Skeletal muscle tissue (tissue), 4 donors: ENCODE data around the gene GSDME. TPM values are rescaled to one million over a fixed set of nuclear protein-coding genes. Genes with fewer than 3 reads are reported as not detected.

ENCODE experiments used
- H3K27ac ChIP-seq: one replicate; pipeline ENCODE4 v1.7.0; 2013; ENCODE audit warnings: mild to moderate bottlenecking, low read depth, low read length, inconsistent platforms
- H3K27me3 ChIP-seq, 3 donors: one replicate each; pipeline ENCODE4 v1.7.0; 2013; ENCODE audit warnings: low read length in 3 of 3; ENCODE audit not compliant: control insufficient read depth in 3 of 3, insufficient read depth in 3 of 3
- H3K36me3 ChIP-seq, 3 donors: one replicate each; pipeline ENCODE4 v1.7.0; 2013; ENCODE audit warnings: low read length in 3 of 3; ENCODE audit not compliant: control insufficient read depth in 3 of 3, insufficient read depth in 3 of 3
- H3K4me1 ChIP-seq, 3 donors: one replicate each; pipeline ENCODE4 v1.7.0; 2013; ENCODE audit warnings: low read length in 3 of 3, mild to moderate bottlenecking in 3 of 3; ENCODE audit not compliant: control insufficient read depth in 3 of 3, insufficient read depth in 3 of 3
- H3K4me3 ChIP-seq, 3 donors: one replicate each; pipeline ENCODE4 v1.7.0; 2013; ENCODE audit warnings: low read length in 3 of 3
- H3K9ac ChIP-seq, 3 donors: one replicate each; pipeline ENCODE4 v1.7.0; 2013; ENCODE audit warnings: low read length in 3 of 3, mild to moderate bottlenecking in 3 of 3, moderate library complexity in 2 of 3, low read depth in 1 of 3
- H3K9me3 ChIP-seq, 3 donors: one replicate each; pipeline ENCODE4 v1.7.0; 2013; ENCODE audit warnings: low read length in 3 of 3; ENCODE audit not compliant: control insufficient read depth in 3 of 3
- total RNA-seq: library from RNA; depleted of rRNA; stranded (reverse); fragments of >200 nt; gene quantifications from one replicate; pipeline ENCODE4 v1.2.3, GENCODE V29; 2014
- donor health status: Osteomylitis.

GSDME gene
- total RNA-seq, 1 donor from 2014 or later = 11.0 TPM

GRCh38 chr7:24760968-24761367 lies 3.7 kb upstream of the GSDME start:
- Histone ChIP-seq H3K9me3 (no peaks in the 10 kb centered on the region), H3K36me3 (no peaks in the 10 kb centered on the region), H3K9ac (no peak overlapping the region), H3K27me3 (peaks cover 0 to 3% (median 0%) of the 10 kb centered on the region in 3 donors), H3K4me3 (no peak overlapping the region), H3K27ac (no peak overlapping the region), H3K4me1 (peaks cover 18 to 27% (median 20%) of the 10 kb centered on the region in 3 donors)

GRCh38 chr7:24756545-24757352 lies 515 bp downstream of the GSDME start:
- H3K4me1 ChIP-seq = peaks cover 10 to 26% (median 13%) of the 10 kb centered on the region in 3 donors
- peak overlapping the region; percentile 87 for H3K27ac ChIP-seq
- no peaks in the 10 kb centered on the region for H3K36me3 ChIP-seq
- peak overlapping the region; percentile 51 to 90 (median 72) for H3K9ac ChIP-seq
- H3K9me3 ChIP-seq = no peaks in the 10 kb centered on the region
- peak overlapping the region; percentile 71 to 78 (median 72) for H3K4me3 ChIP-seq
- peaks cover 0 to 3% (median 0%) of the 10 kb centered on the region in 3 donors for H3K27me3 ChIP-seq

- Histone ChIP-seq H3K36me3 (no peaks in the 10 kb centered on the region), H3K27me3 (peaks cover 0 to 3% (median 0%) of the 10 kb centered on the region in 3 donors), H3K9ac (peak overlapping the region in 1 of 3 donors; percentile 90), H3K9me3 (no peaks in the 10 kb centered on the region), H3K4me3 (peak overlapping the region; percentile 71 to 78 (median 72)), H3K27ac (peak overlapping the region; percentile 87), H3K4me1 (peaks cover 10 to 26% (median 13%) of the 10 kb centered on the region in 3 donors)
Observed at GRCh38 chr7:24755541-24756407, 1.5 kb downstream of the GSDME start.

GRCh38 chr7:24754906-24755506 lies 2.3 kb downstream of the GSDME start:
- H3K36me3 ChIP-seq = no peaks in the 10 kb centered on the region
- H3K9ac ChIP-seq = no peak overlapping the region
- peaks cover 0 to 3% (median 0%) of the 10 kb centered on the region in 3 donors for H3K27me3 ChIP-seq
- H3K4me3 ChIP-seq = no peak overlapping the region
- no peaks in the 10 kb centered on the region for H3K9me3 ChIP-seq
- peak overlapping the region; percentile 87 for H3K27ac ChIP-seq
- H3K4me1 ChIP-seq = peaks cover 10 to 26% (median 13%) of the 10 kb centered on the region in 3 donors

- Histone ChIP-seq H3K4me1 (peaks cover 5 to 17% (median 9%) of the 10 kb centered on the region in 3 donors), H3K36me3 (no peaks in the 10 kb centered on the region), H3K4me3 (no peak overlapping the region), H3K27ac (no peak overlapping the region), H3K9me3 (no peaks in the 10 kb centered on the region), H3K9ac (no peak overlapping the region), H3K27me3 (no peaks in the 10 kb centered on the region)
Observed at GRCh38 chr7:24752073-24752800, 5.0 kb downstream of the GSDME start.

GRCh38 chr7:24751484-24751883 lies 5.8 kb downstream of the GSDME start:
- H3K9ac ChIP-seq = no peak overlapping the region
- H3K4me1 ChIP-seq = peaks cover 3 to 13% (median 8%) of the 10 kb centered on the region in 3 donors
- no peaks in the 10 kb centered on the region for H3K27me3 ChIP-seq
- no peaks in the 10 kb centered on the region for H3K36me3 ChIP-seq
- H3K27ac ChIP-seq = no peak overlapping the region
- no peaks in the 10 kb centered on the region for H3K9me3 ChIP-seq
- H3K4me3 ChIP-seq = no peak overlapping the region

GRCh38 chr7:24750441-24751055 lies 6.7 kb downstream of the GSDME start:
- Histone ChIP-seq H3K9me3 (no peaks in the 10 kb centered on the region), H3K27me3 (no peaks in the 10 kb centered on the region), H3K27ac (no peak overlapping the region), H3K4me1 (peaks cover 0 to 7% (median 2%) of the 10 kb centered on the region in 3 donors), H3K36me3 (no peaks in the 10 kb centered on the region), H3K9ac (no peak overlapping the region), H3K4me3 (no peak overlapping the region)

- Histone ChIP-seq H3K4me1 (peaks cover 0 to 2% (median 0%) of the 10 kb centered on the region in 3 donors), H3K36me3 (no peaks in the 10 kb centered on the region), H3K4me3 (no peak overlapping the region), H3K9ac (no peak overlapping the region), H3K9me3 (no peaks in the 10 kb centered on the region), H3K27me3 (no peaks in the 10 kb centered on the region), H3K27ac (no peak overlapping the region)
Observed at GRCh38 chr7:24748521-24748920, 8.7 kb downstream of the GSDME start.

GRCh38 chr7:24745355-24745754 lies 11.9 kb downstream of the GSDME start:
- Histone ChIP-seq H3K36me3 (no peaks in the 10 kb centered on the region), H3K9me3 (no peaks in the 10 kb centered on the region), H3K4me3 (no peak overlapping the region), H3K9ac (no peak overlapping the region), H3K4me1 (peaks cover 13 to 20% (median 14%) of the 10 kb centered on the region in 3 donors), H3K27ac (no peak overlapping the region), H3K27me3 (no peaks in the 10 kb centered on the region)
